ENCODE measurements around the gene OGFOD2. TPM values are rescaled to one million over a fixed set of nuclear protein-coding genes. Genes with fewer than 3 reads are reported as not detected.

The OGFOD2 gene
- total RNA-seq, 1 donor from 2014 or later = 24.1 TPM

DNA sequence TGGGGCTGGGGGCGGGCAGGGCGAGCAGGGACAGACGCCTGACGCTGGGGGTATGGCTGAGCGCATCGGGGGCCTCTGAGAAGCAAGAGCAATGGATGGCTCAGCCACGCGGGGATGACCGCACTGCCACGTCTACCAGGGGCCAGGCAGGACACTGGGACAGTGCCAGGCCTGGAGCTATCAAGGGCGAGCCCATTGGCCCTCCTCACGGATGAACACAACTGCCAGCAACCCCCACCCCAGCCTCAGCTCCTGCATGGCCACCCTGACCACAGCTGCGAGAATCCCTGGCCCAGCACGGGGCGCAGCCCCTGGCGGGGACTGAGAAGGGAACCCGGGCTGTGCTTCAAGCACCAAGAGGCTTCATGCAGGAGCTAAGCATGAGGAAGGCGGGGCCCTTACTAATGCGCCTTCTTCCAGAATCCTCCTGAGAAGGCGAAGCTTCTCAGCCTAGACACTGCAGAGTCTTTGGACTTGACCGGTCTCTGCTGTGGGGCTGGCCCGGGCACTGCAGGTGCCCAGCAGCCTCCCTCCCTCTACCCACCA, 14.9 kb downstream of the OGFOD2 start:
- H3K4me1 Mint-ChIP-seq (ENCODE audit: unreplicated experiment) = peaks cover 5% of the 10 kb centered on the region
- no peak overlapping the region for H3K4me3 Mint-ChIP-seq
- no peaks in the 10 kb centered on the region for H3K36me3 Mint-ChIP-seq
- TF ChIP-seq, protein P1, sequence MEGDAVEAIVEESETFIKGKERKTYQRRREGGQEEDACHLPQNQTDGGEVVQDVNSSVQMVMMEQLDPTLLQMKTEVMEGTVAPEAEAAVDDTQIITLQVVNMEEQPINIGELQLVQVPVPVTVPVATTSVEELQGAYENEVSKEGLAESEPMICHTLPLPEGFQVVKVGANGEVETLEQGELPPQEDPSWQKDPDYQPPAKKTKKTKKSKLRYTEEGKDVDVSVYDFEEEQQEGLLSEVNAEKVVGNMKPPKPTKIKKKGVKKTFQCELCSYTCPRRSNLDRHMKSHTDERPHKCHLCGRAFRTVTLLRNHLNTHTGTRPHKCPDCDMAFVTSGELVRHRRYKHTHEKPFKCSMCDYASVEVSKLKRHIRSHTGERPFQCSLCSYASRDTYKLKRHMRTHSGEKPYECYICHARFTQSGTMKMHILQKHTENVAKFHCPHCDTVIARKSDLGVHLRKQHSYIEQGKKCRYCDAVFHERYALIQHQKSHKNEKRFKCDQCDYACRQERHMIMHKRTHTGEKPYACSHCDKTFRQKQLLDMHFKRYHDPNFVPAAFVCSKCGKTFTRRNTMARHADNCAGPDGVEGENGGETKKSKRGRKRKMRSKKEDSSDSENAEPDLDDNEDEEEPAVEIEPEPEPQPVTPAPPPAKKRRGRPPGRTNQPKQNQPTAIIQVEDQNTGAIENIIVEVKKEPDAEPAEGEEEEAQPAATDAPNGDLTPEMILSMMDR (conservative IDR thresholded peaks at IDR 0.05) = no peak
- H3K9me3 Mint-ChIP-seq = no peaks in the 10 kb centered on the region
- DNase-seq (ENCODE audit: extremely low spot score, unreplicated experiment) = no peak
- H3K27ac Mint-ChIP-seq = no peak overlapping the region
- H3K27me3 Mint-ChIP-seq = no peaks in the 10 kb centered on the region

DNA sequence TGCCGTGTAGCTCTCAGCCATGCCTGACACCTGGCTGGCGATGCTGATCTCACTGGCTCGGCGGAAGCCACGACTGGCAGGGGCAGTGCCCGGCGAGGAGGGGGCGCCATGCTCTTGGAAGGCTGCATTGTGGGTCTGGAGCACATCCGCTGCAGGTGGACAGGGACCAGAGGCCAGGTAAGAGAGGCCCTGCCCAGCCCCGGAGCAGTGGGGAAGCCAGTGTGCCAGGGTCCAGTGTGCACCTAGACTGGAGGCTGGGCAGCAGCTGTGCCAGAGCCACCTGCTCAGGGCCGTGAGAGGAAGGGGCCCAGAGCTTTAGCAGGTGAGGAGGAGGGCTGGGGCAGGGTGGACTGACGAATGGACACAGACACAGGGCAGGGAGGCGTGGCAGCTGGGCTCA, 15.5 kb downstream of the OGFOD2 start:
- no peaks in the 10 kb centered on the region for H3K27me3 Mint-ChIP-seq
- H3K9me3 Mint-ChIP-seq = no peaks in the 10 kb centered on the region
- no peaks in the 10 kb centered on the region for H3K36me3 Mint-ChIP-seq

DNA sequence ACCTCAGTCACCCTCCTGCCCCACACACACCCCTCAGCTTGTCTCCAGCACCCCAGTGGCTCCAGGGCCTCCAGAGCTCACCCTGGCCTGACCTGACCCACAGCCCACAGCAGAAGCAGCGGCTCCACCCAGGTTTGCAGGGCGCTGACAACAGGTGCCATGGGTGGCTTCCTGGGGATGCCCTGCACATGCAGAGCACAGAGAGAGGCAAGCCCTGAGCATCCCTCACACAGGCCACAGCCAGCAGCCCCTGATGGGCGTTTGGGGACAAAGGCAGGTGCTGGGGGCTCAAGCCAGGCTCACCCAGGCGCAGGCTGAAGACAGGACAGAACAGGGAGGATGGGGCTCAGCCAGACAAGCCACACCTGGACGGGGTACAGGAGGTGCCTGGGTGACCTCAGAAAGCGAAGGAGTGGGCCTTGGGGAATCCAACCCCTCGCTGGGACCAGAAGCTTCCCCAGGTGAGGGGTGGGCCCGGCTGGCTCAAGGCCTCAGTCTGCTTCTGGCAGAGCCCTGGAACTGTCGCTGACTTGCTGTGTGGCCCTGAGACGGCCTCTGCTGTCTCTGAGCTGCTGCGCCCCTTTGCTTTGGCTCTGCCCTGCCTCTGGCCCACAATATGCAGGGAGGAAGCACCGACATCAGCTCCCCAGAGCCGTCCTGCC, 16.0 kb downstream of the OGFOD2 start:
- TF ChIP-seq, protein P1 (conservative IDR thresholded peaks at IDR 0.05) = no peak
- H3K27me3 Mint-ChIP-seq = no peaks in the 10 kb centered on the region
- no peak overlapping the region for H3K27ac Mint-ChIP-seq

More for the DNA sequence above, 15.5 kb downstream of the OGFOD2 start:
- Mint-ChIP-seq H3K4me3 (no peak overlapping the region), H3K27ac (no peak overlapping the region), H3K4me1 (ENCODE audit: unreplicated experiment) (no peaks in the 10 kb centered on the region)
- TF ChIP-seq, protein P1 (conservative IDR thresholded peaks at IDR 0.05) = no peak
- DNase-seq (ENCODE audit: extremely low spot score, unreplicated experiment) = no peak

DNA sequence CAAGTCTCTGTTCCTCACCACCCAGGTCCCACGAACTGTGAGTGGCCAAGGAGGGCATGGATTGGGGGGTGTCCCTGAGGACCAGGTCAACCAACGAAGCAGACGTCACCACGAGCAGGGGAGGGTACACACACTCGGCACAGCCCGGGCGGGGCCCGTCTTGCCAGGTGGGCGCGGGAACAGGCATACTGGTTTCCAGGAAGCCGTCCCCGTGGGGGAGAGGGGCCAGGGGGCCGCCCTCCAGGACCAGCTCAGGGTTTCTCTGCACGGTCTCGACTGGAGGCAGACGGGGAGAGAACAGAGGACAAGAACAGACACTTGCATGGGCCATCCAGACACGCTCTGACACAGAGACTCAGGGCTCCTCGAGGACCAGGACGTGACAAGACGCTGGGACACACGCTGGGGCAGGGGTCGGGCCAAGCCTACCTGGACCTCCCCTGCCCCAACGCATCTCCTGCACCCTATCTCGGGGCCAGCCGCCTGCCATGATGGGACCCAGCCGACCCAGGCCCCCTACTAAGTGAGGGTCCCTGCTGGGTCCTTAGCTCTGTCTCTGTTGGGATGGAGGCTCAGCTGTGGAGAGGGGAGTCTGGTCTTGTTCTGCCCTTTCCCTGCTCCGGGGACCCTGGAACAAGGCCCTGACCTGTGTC, 16.7 kb downstream of the OGFOD2 start:
- TF ChIP-seq, protein P1 (conservative IDR thresholded peaks at IDR 0.05) = no peak
- Mint-ChIP-seq H3K27ac (no peak overlapping the region), H3K9me3 (no peaks in the 10 kb centered on the region), H3K36me3 (no peaks in the 10 kb centered on the region), H3K4me3 (no peak overlapping the region), H3K4me1 (ENCODE audit: unreplicated experiment) (no peaks in the 10 kb centered on the region), H3K27me3 (no peaks in the 10 kb centered on the region)
- no peak for DNase-seq (ENCODE audit: extremely low spot score, unreplicated experiment)

More for the DNA sequence above, 16.0 kb downstream of the OGFOD2 start:
- no peak for DNase-seq (ENCODE audit: extremely low spot score, unreplicated experiment)
- H3K9me3 Mint-ChIP-seq = no peaks in the 10 kb centered on the region
- no peak overlapping the region for H3K4me3 Mint-ChIP-seq
- no peaks in the 10 kb centered on the region for H3K36me3 Mint-ChIP-seq
- H3K4me1 Mint-ChIP-seq (ENCODE audit: unreplicated experiment) = no peaks in the 10 kb centered on the region

DNA sequence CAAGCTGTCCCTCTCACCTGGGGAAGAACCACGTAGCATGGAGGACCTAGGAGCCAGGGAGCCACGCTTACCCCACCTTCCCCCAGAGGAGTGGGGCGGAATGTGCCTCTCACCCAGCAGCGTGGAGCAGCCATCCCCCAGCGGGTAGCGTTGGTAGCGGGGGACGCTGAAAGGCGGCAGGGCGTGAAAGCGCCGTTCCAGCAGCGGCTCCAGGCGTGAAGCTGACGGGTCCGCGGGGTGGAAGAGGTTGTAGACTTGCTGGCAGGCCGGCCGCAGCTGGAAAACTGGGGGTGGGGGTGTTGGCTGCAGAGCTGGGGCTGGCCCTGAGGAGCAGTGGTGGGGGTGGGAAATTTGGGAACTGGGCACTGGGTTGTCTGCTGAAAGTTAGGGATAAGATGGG, 17.3 kb downstream of the OGFOD2 start:
- H3K4me3 Mint-ChIP-seq = no peak overlapping the region
- H3K27me3 Mint-ChIP-seq = no peaks in the 10 kb centered on the region
- no peaks in the 10 kb centered on the region for H3K36me3 Mint-ChIP-seq
- no peaks in the 10 kb centered on the region for H3K9me3 Mint-ChIP-seq
- H3K4me1 Mint-ChIP-seq (ENCODE audit: unreplicated experiment) = no peaks in the 10 kb centered on the region
- no peak for DNase-seq (ENCODE audit: extremely low spot score, unreplicated experiment)
- no peak overlapping the region for H3K27ac Mint-ChIP-seq
- TF ChIP-seq, protein P1 (conservative IDR thresholded peaks at IDR 0.05) = no peak

Measured in type B pancreatic cell (in vitro differentiated cells).